Activated B cell treated with CpG ODN at 0.5 μM for 24 hours (primary cell): Measurements from ENCODE around the gene P2RX6. TPM values are rescaled to one million over a fixed set of nuclear protein-coding genes. Genes with fewer than 3 reads are reported as not detected.
"Not testable (repeated sequence)": the region's sequence is repeated elsewhere in the genome, so short reads cannot be mapped to it uniquely, and the experiment has no call there.

ENCODE experiments used
- ATAC-seq: fragments of 200-7000 bp; cut with Tn5 transposase; one replicate; pipeline ENCODE4 v1.10.0; 2021; ENCODE audit warnings: low read depth, mild to moderate bottlenecking, moderate library complexity
- CTCF ChIA-PET: fragments of 350-600 bp; sonication (Branson Sonifier 250); formaldehyde crosslinking; loops from one replicate; lab custom pipeline; 2021; ENCODE audit warnings: antibody characterized with exemption; lab: Charles Lee
- POLR2A ChIA-PET: fragments of 350-600 bp; sonication (Branson Sonifier 250); formaldehyde crosslinking; loops from one replicate; lab custom pipeline; 2021; ENCODE audit warnings: antibody characterized with exemption; lab: Charles Lee
- DNase-seq: peaks from one replicate; pipeline ENCODE4 v3.0.0; 2022
- H3K27ac Mint-ChIP-seq: one replicate; pipeline ENCODE4 v1.8.0; 2020; ENCODE audit warnings: mixed read lengths
- H3K27me3 Mint-ChIP-seq: one replicate; pipeline ENCODE4 v1.8.0; 2021; ENCODE audit warnings: mixed read lengths
- H3K36me3 Mint-ChIP-seq: one replicate; pipeline ENCODE4 v1.8.0; 2021; ENCODE audit warnings: low read depth, mixed read lengths
- H3K4me1 Mint-ChIP-seq: one replicate; pipeline ENCODE4 v1.8.0; 2021; ENCODE audit warnings: mixed read lengths
- H3K4me3 Mint-ChIP-seq: one replicate; pipeline ENCODE4 v1.8.0; 2020; ENCODE audit warnings: mild to moderate bottlenecking, mixed read lengths
- H3K9me3 Mint-ChIP-seq: one replicate; pipeline ENCODE4 v1.8.0; 2020; ENCODE audit warnings: mixed read lengths
- intact Hi-C: fragments of 100-400 bp; cut with micrococcal nuclease; formaldehyde crosslinking; loops from one replicate; pipeline ENCODE4 v1.15.1; 2024
- total RNA-seq: library from RNA; stranded (reverse); gene quantifications from 2 replicates; pipeline ENCODE4 v1.2.3, GENCODE V29; 2022
- TF ChIP-seq, protein P1 (sequence below): fragments of 200-600 bp; IDR thresholded peaks from one replicate; pipeline ENCODE4 v1.8.0; 2022; ENCODE audit warnings: antibody characterized with exemption, mild to moderate bottlenecking

The P2RX6 gene
- total RNA-seq, 1 donor from 2014 or later, result 0.67 TPM

- Mint-ChIP-seq H3K27me3 (peaks cover 4% of the 10 kb centered on the region), H3K4me3 (no peak overlapping the region), H3K4me1 (no peaks in the 10 kb centered on the region), H3K36me3 (no peaks in the 10 kb centered on the region), H3K27ac (no peak overlapping the region), H3K9me3 (no peaks in the 10 kb centered on the region)
- ChIA-PET POLR2A (no interaction called here), CTCF (no interaction called here)
- intact Hi-C loops, result no loop called here
- DNase-seq, result no peak
- ATAC-seq, result no peak
- TF ChIP-seq, protein P1, sequence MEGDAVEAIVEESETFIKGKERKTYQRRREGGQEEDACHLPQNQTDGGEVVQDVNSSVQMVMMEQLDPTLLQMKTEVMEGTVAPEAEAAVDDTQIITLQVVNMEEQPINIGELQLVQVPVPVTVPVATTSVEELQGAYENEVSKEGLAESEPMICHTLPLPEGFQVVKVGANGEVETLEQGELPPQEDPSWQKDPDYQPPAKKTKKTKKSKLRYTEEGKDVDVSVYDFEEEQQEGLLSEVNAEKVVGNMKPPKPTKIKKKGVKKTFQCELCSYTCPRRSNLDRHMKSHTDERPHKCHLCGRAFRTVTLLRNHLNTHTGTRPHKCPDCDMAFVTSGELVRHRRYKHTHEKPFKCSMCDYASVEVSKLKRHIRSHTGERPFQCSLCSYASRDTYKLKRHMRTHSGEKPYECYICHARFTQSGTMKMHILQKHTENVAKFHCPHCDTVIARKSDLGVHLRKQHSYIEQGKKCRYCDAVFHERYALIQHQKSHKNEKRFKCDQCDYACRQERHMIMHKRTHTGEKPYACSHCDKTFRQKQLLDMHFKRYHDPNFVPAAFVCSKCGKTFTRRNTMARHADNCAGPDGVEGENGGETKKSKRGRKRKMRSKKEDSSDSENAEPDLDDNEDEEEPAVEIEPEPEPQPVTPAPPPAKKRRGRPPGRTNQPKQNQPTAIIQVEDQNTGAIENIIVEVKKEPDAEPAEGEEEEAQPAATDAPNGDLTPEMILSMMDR, result no peak
Measured at GRCh38 chr22:21069375-21069774, 54.4 kb downstream of the P2RX6 start.

DNA sequence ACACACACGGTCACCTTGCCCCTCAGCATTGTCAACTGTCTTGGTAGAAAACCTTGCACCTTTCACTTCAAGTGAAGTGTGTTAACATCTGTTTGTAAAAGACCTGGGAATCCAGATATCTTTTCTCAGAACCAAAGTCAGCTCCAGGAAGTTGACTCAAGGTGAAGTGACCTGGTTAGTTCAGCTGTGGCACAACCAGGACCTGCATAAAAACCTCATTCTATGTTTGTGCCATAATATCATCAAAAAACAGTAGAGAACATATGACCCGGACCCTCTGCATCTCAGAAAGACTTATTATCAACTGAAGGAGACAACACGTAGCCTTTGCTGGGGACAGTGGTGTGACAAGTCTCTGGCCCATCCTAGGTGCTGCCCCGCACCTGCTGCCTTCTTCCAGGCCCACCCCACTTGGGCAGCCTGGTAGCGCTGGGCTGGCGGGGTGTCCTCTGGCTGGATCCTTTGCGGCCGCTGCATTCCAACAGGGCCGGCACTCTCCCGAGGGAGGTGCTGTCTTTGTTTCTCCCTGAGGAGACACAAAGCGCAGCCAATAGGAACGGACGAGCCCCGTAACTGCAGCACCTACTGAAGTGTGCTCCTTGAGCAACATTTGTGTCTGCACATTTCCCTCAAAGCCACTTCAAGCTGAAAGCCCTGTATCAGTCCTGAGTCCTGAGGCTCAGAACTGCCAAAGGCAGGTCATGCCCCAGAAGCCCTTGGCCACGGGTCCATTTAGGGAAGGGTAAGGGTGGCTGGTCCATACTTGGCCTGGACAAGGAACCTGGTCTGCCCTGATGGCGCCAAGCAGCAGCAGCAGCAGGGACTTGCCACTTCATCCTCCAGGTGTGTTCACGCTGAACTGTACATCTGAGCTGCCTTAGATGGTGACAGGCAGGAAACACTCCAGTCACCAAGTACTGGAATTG lies 56.0 kb downstream of the P2RX6 start:
- TF ChIP-seq, protein P1, result no peak
- no peak overlapping the region for H3K4me3 Mint-ChIP-seq
- H3K27me3 Mint-ChIP-seq, result peaks cover 1% of the 10 kb centered on the region
- ChIA-PET CTCF (no interaction called here), POLR2A (interaction anchor here (0.5 kb wide), 1 partner anchor 131 kb away, joined by 4 read pairs; no protein-coding TSS in a partner anchor)
- no peaks in the 10 kb centered on the region for H3K9me3 Mint-ChIP-seq
- no peak overlapping the region for H3K27ac Mint-ChIP-seq
- intact Hi-C loops, result no loop called here
- no peak for ATAC-seq
- H3K36me3 Mint-ChIP-seq, result no peaks in the 10 kb centered on the region
- H3K4me1 Mint-ChIP-seq, result no peaks in the 10 kb centered on the region
- no peak for DNase-seq

- CTCF ChIA-PET, H3K27ac Mint-ChIP-seq, H3K27me3 Mint-ChIP-seq, POLR2A ChIA-PET, H3K4me1 Mint-ChIP-seq, ATAC-seq, H3K4me3 Mint-ChIP-seq, H3K36me3 Mint-ChIP-seq, intact Hi-C loops, H3K9me3 Mint-ChIP-seq, DNase-seq: not testable (repeated sequence)
Measured at GRCh38 chr22:21071796-21072195, 56.8 kb downstream of the P2RX6 start.

DNA sequence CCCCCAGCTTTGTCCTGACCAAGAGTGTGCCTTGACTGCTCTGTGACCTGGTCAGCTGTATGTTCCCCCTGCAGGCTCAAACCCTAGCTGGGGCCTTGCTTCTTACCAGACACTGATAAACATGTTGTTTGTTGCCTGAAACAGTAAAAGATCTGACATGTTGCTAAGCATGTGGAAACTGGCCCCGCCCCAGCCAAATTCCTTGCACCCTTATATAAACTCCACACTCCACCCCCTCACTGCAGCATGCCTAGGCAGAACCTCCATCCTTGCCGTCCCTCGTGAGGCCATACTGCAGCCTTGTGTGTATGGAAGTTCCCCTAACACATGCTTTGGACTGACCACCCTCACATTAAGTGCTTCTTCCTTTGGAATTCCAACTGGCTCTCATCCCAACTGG lies 58.1 kb downstream of the P2RX6 start:
- H3K9me3 Mint-ChIP-seq, result no peaks in the 10 kb centered on the region
- ChIA-PET POLR2A (no interaction called here), CTCF (no interaction called here)
- DNase-seq (no peak), ATAC-seq (no peak)
- H3K4me3 Mint-ChIP-seq, result no peak overlapping the region
- no peaks in the 10 kb centered on the region for H3K36me3 Mint-ChIP-seq
- H3K27me3 Mint-ChIP-seq, result peaks cover 5% of the 10 kb centered on the region
- no peaks in the 10 kb centered on the region for H3K4me1 Mint-ChIP-seq
- H3K27ac Mint-ChIP-seq, result no peak overlapping the region
- TF ChIP-seq, protein P1, result no peak
- intact Hi-C loops, result no loop called here

DNA sequence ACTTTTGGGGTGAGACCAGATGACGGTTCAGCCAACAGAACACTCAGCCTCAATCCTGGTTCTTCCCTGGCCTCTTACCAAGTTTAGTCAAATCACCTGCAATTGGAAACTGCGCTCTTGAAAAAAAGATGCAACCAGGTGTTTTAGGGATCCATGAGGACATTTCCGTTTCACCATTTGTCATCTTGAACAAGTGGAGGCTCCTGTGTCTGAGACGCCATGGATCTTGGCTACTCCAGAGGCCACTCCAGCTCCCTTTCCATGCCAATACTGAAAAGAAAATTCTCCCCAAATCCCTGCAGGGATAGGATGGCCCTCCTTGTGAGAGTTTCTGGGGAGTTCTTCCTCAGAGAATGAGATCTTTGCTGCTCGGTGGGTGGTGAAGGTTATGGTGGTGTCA lies 58.5 kb downstream of the P2RX6 start:
- ChIA-PET POLR2A (no interaction called here), CTCF (no interaction called here)
- intact Hi-C loops, result no loop called here
- DNase-seq, result no peak
- H3K36me3 Mint-ChIP-seq, result no peaks in the 10 kb centered on the region
- peaks cover 5% of the 10 kb centered on the region for H3K27me3 Mint-ChIP-seq
- H3K9me3 Mint-ChIP-seq, result no peaks in the 10 kb centered on the region
- H3K4me1 Mint-ChIP-seq, result no peaks in the 10 kb centered on the region
- H3K27ac Mint-ChIP-seq, result no peak overlapping the region
- ATAC-seq, result no peak
- TF ChIP-seq, protein P1, result no peak
- no peak overlapping the region for H3K4me3 Mint-ChIP-seq
